ENCODE measurements around the gene CHRM1. TPM values are rescaled to one million over a fixed set of nuclear protein-coding genes. Genes with fewer than 3 reads are reported as not detected.

CHRM1 gene
- total and polyA plus RNA-seq, 2 donors from 2014 or later: 0.22 to 0.44 TPM

DNA sequence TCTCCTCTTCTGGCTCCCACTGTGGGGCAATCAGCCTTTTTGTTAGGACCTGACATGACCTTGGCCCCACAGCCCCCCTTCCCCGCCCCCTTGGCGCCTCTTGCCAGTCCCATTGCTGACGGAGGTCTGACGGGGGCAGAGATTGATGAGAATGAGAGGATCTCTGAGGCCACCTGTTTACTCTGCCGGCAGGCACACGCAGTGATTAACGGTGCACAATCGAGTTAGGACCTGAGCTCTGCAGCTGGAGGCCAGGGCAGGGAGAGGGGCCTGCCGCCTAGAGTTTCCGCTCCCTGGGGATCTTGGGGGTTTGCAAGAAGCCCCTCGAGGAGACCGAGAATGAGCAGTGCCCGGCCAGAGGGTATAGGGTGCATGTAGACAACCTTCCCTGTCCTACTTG, 6.8 kb upstream of the CHRM1 start:
- Histone ChIP-seq H3K9ac (ENCODE audit: low read length in 3 of 3) (no peak overlapping the region), H3K4me1 (ENCODE audit: control insufficient read depth in 2 of 3, insufficient read depth in 2 of 3, low read depth in 1 of 3, low read length in 3 of 3) (peaks cover 0 to 9% (median 0%) of the 10 kb centered on the region in 3 donors), H3K9me3 (ENCODE audit: control insufficient read depth in 2 of 3, insufficient read depth in 1 of 3, low read length in 3 of 3) (no peaks in the 10 kb centered on the region), H3K27me3 (ENCODE audit: control insufficient read depth, insufficient read depth, low read length) (peaks cover 29% of the 10 kb centered on the region), H3K4me3 (ENCODE audit: low read length in 3 of 3) (no peak overlapping the region), H3K27ac (ENCODE audit: low read depth in 2 of 2, low read length in 2 of 2) (no peak overlapping the region), H3K36me3 (ENCODE audit: control insufficient read depth in 2 of 3, insufficient read depth in 3 of 3, low read length in 3 of 3) (no peaks in the 10 kb centered on the region)
- FAIRE-seq (no peak), DNase-seq (peak in 2 of 5 donors; percentile 28 to 76)
- intact Hi-C loops (cut with DNase I): no loop called here
- TF ChIP-seq, protein P1, sequence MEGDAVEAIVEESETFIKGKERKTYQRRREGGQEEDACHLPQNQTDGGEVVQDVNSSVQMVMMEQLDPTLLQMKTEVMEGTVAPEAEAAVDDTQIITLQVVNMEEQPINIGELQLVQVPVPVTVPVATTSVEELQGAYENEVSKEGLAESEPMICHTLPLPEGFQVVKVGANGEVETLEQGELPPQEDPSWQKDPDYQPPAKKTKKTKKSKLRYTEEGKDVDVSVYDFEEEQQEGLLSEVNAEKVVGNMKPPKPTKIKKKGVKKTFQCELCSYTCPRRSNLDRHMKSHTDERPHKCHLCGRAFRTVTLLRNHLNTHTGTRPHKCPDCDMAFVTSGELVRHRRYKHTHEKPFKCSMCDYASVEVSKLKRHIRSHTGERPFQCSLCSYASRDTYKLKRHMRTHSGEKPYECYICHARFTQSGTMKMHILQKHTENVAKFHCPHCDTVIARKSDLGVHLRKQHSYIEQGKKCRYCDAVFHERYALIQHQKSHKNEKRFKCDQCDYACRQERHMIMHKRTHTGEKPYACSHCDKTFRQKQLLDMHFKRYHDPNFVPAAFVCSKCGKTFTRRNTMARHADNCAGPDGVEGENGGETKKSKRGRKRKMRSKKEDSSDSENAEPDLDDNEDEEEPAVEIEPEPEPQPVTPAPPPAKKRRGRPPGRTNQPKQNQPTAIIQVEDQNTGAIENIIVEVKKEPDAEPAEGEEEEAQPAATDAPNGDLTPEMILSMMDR (IDR thresholded peaks at IDR 0.05; ENCODE audit: borderline replicate concordance, extremely low read depth, insufficient read depth): no peak

DNA sequence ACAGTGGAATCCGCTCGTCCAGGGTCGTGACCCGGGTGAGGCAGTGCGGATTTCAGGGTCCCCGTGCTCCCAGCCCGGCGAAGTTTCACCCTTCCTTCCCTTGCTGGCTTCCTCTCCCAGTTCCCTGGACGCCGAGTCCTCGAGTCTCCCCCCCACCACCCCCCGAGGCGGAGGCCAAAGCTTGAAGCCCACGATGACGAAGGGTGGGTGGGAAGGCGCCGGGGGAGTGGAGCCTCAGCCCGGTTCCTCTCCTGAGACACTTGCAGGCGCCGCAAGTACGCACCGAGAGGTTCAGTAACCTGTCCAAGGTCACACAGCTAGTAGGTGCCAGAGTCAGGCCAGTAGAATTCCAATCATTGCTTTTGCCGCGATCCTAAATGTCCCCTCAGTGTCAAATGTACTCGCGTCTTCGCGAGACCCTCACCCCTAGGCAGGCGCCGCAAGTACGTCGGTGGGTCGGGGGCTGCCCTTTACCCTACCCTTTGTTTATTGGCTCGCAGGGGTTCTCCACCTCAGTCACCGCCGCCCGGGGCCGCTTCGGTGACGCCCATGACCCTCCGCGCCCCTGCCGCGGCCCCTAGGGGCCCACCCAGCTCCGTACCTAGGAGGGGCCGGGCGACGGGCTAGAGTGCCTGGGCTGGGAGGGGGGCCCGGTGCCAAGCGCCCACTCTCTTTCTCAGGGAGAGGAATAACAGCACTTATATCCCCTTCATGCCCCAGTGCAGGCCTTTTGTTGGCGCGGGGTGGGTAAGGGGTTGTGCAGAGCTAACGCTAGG, 5.7 kb upstream of the CHRM1 start:
- no peak for FAIRE-seq
- H3K27me3 ChIP-seq (ENCODE audit: control insufficient read depth, insufficient read depth, low read length): peaks cover 31% of the 10 kb centered on the region
- H3K36me3 ChIP-seq (ENCODE audit: control insufficient read depth in 2 of 3, insufficient read depth in 3 of 3, low read length in 3 of 3): no peaks in the 10 kb centered on the region
- TF ChIP-seq, protein P1 (IDR thresholded peaks at IDR 0.05; ENCODE audit: borderline replicate concordance, extremely low read depth, insufficient read depth): no peak
- H3K4me3 ChIP-seq (ENCODE audit: low read length in 3 of 3): no peak overlapping the region
- H3K9me3 ChIP-seq (ENCODE audit: control insufficient read depth in 2 of 3, insufficient read depth in 1 of 3, low read length in 3 of 3): no peaks in the 10 kb centered on the region
- intact Hi-C loops (cut with DNase I): no loop called here
- H3K9ac ChIP-seq (ENCODE audit: low read length in 3 of 3): no peak overlapping the region
- DNase-seq: peak in 2 of 5 donors; percentile 53 to 68
- H3K4me1 ChIP-seq (ENCODE audit: control insufficient read depth in 2 of 3, insufficient read depth in 2 of 3, low read depth in 1 of 3, low read length in 3 of 3): peaks cover 0 to 10% (median 0%) of the 10 kb centered on the region in 3 donors
- H3K27ac ChIP-seq (ENCODE audit: low read depth in 2 of 2, low read length in 2 of 2): no peak overlapping the region

DNA sequence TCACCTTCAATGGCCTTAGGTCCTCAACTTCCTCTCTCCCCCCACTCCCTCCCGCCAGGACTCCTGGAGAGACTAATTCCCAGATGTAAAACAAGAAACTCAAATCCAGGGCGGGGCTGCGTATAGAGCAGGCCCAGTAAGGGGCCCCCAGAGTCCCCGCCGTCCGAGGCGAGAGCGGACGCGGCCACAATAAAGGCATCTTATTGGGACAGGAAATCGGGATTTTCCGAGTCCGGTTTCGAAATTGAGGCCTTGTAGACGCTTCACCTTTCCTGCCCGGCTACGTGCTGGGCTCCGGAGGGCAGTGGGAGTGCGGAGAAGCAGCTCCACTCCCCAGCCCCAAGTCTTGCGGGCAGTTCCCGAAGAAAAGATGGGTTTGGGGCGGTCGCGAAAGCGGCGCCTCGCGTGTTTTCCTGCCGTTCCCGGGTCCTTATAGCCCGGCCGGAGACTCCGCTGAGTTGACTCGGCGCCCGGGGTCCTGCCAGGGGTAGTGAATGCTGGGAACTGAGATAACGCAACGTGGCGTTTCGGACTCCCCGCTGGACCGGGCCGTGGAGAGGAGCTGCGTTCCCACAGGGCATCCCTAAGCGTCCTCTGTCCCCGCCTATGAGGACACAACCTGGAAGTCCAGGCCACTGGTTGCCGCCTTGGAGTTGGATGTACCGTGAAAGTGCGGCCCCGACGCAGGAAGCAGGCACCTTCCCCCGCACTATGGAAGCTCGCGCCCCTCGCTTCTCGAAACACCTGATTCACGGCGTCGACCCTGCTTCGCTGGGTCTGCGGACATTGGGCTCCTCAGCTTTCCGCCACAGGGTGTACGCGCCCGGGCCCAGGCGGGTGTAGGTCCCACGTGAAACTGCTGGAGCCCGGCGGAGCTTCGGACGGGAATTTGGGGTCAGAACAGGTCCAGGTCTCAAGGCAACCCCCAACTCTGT, 4.8 kb upstream of the CHRM1 start:
- TF ChIP-seq, protein P1 (IDR thresholded peaks at IDR 0.05; ENCODE audit: borderline replicate concordance, extremely low read depth, insufficient read depth): no peak
- peak overlapping the region in 2 of 3 donors; percentile 23 to 31 for H3K4me3 ChIP-seq (ENCODE audit: low read length in 3 of 3)
- FAIRE-seq: no peak
- H3K36me3 ChIP-seq (ENCODE audit: control insufficient read depth in 2 of 3, insufficient read depth in 3 of 3, low read length in 3 of 3): no peaks in the 10 kb centered on the region
- peaks cover 31% of the 10 kb centered on the region for H3K27me3 ChIP-seq (ENCODE audit: control insufficient read depth, insufficient read depth, low read length)
- H3K9me3 ChIP-seq (ENCODE audit: control insufficient read depth in 2 of 3, insufficient read depth in 1 of 3, low read length in 3 of 3): no peaks in the 10 kb centered on the region
- no peak overlapping the region for H3K9ac ChIP-seq (ENCODE audit: low read length in 3 of 3)
- peak in 3 of 5 donors; percentile 52 to 77 (median 55) for DNase-seq
- H3K4me1 ChIP-seq (ENCODE audit: control insufficient read depth in 2 of 3, insufficient read depth in 2 of 3, low read depth in 1 of 3, low read length in 3 of 3): peaks cover 0 to 11% (median 0%) of the 10 kb centered on the region in 3 donors
- no peak overlapping the region for H3K27ac ChIP-seq (ENCODE audit: low read depth in 2 of 2, low read length in 2 of 2)
- intact Hi-C loops (cut with DNase I): no loop called here

Data from kidney (tissue), 14 donors.